HL-60/S4 treated with phorbol 12-myristate 13-acetate at 8.2 ng/mL for 4 days and 3 days (cell line): Measurements from ENCODE around the gene ARHGAP26.

ENCODE experiments used
- in situ Hi-C: fragments of 300-500 bp; cut with MboI; formaldehyde crosslinking; loops from 2 replicates; pipeline ENCODE4 v1.15.0; 2022; ENCODE audit warnings: low sequenced_read_pairs

Gene ARHGAP26

GRCh38 chr5:142769793-142770649 lies at the start of gene ARHGAP26:
Gene ARHGAP26 (plus strand): TSS chr5:142770377. CDS start chr5:142770762, 385 bp downstream.
- in situ Hi-C loops = no loop called here

DNA sequence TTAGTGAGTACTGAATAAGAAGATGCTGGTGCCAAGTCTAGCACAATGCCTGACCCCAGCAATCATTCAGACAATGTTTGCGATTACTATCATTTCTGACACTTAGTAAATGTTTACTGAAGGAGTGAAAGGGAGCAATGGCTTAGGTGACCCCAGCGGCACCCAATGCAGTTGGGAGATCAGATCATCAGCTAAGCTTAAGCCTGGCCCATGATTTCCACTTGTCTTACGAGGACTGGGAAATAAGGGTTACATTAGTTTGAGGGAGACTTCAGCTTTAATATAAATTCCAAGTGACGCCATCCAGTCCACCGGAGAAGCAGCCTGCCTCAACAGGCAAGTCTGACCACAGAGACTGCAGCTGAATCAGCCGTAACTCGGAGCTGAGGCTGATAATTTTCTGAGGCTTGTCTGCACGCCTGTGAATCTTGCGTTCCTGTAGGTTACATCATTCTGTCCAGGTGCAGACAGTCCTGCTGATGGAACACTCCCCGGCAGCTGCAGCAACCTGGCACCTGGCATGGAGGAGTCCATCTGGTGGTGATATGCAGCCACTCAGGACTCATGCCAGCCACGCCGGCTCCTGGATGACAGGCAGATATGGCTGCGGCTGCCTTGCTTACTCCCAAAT lies 49.4 kb upstream of the ARHGAP26 start:
- in situ Hi-C loops = loop anchor here (10.0 kb wide), 1 partner anchor 154 kb away; no protein-coding TSS in a partner anchor

DNA sequence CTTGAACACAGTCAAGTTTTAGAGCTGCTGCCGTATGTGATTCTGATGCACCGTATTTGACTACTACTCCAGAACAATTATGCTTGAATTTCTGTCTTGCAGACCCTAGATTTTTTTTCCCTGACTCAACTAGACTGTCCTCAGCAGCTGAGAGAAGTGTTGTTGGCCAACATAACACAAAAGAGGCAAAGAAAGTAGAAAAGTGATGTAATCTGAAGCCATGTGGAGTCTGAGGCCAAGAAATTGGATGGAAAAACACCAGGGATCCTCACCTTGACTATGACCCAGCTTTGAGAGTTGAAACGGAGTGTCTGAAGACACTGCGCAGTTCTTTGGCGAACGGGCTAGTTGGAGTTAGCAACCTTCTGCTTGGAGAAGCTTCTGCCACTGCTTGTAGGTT lies 48.0 kb upstream of the ARHGAP26 start:
- in situ Hi-C loops = loop anchor here (10.0 kb wide), 1 partner anchor 153 kb away; no protein-coding TSS in a partner anchor

- in situ Hi-C loops = loop anchor here (10.0 kb wide), 1 partner anchor 152 kb away; no protein-coding TSS in a partner anchor
Observed at GRCh38 chr5:142722896-142723295, 47.3 kb upstream of the ARHGAP26 start.

- in situ Hi-C loops = loop anchor here (10.0 kb wide), 1 partner anchor 150 kb away; no protein-coding TSS in a partner anchor
Observed at GRCh38 chr5:142724821-142725220, 45.4 kb upstream of the ARHGAP26 start.

DNA sequence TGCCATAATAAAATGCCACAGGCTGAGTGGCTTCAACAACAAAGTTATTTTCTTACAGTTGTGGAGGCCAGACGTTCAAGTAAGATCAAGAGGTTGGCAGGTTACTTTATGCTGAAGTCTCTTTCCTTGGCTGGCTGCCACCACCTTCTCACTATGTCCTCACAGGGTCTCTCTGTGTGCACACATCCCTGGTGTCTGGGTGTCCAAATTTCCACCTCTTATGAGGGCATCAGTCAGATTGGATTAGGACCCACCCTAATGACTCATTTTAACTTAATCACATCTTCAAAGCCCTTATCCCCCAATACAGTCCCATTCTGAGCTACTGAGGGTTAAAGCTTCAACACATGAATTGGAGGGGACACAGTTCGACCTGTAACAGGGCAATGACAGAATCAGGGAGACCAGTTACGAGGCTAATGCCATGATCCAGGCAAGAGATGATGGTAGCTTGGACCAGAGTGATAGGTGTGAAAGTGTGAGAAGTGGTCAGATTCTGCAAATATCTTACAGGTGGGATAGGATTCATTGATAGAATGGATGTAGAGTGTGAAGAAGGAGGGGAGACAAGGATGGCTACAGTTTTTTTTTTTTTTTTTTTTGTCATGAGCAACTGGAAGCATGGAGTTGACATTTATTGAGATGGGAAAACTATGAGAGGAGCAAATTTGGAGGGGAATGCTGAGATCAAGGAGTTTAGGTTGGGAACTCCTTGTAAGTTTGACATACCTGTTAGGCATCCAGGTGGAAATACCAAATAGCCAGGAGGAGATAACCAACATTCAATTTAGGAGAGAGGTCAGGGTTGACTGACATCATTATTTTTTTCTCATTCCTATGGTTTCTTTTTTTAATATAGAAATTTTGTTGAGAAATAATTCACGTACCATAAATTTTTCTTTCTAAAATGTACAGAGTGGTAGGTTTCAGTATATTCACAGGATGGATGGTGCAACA lies 44.7 kb upstream of the ARHGAP26 start:
- in situ Hi-C loops = loop anchor here (10.0 kb wide), 1 partner anchor 149 kb away; no protein-coding TSS in a partner anchor

GRCh38 chr5:142726188-142726731 lies 43.9 kb upstream of the ARHGAP26 start:
- in situ Hi-C loops = loop anchor here (10.0 kb wide), 1 partner anchor 149 kb away; no protein-coding TSS in a partner anchor

DNA sequence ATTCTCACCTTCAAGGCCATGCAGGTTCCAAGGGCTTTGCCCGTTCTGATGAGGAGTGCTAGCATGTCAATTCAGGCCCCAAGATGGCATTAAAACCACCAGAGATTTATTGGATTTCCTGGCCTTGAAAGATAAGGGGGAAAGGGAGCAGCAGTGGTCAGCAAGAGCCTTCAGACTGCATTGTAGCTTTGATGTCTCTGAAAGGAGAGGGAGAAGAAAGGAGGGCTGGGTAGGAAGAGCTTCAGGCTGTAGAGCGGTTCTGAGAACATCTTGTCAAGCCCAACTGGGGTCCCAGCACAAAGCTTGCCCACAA lies 42.5 kb upstream of the ARHGAP26 start:
- in situ Hi-C loops = loop anchor here (10.0 kb wide), 1 partner anchor 147 kb away; no protein-coding TSS in a partner anchor

GRCh38 chr5:142735323-142736246 lies 34.6 kb upstream of the ARHGAP26 start:
- in situ Hi-C loops = no loop called here

- in situ Hi-C loops = no loop called here
Observed at GRCh38 chr5:142736247-142736632, 33.9 kb upstream of the ARHGAP26 start.

DNA sequence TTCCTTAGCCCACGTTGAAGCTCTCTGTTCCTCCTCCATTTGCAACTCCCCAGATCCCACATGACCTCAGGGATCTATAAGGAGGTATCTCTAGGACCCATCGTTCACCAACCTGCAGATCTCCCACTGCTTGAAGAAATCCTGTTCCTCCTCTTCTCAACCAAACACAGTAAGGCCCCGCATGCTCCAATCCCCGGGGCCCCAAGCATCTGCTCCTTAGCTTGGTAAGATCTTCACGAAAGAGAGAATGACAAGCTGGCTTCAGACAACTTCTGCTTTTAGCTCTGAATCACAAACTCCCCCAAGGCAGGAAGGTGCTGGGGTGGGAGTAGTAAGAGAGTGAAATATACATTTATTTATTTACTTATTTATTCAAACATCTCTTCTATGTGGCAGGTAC lies 33.0 kb upstream of the ARHGAP26 start:
- in situ Hi-C loops = no loop called here

DNA sequence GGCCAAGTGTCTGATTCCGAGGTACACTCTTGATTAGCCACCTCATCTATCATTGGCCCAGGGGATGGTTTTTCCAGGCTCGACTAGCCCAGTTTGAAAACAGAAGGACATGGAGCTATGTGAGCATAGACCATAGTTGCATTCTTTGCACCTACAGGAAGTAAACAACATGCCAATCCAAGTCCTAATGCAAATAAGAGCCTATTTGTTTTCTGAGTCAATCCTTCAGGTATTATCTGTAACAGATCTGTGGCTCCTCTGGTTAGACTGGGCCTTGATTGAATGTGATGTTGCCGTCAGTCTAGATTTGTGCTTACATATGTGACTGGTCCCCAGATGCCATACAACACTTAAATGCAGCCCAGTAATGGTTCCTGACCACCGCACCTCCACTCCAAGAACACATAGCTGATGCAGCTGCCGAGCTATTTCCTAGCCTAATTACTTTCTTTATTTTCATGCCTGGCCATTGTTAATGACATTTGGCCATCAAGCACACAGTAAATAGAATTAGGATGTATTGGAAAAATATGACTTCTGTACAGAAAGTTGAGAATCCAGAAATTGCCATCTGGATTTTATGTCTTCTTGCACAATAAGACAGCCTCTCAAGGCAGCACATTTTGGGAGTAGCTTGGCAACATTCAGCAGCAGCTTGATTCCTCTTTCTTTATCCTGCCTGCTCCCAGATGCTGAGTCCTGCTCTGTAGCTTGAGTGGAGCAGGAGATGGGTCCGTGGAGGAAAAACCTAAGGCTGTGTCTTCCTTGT lies 29.5 kb upstream of the ARHGAP26 start:
- in situ Hi-C loops = no loop called here

- in situ Hi-C loops = no loop called here
Observed at GRCh38 chr5:142743592-142744441, 26.4 kb upstream of the ARHGAP26 start.

- in situ Hi-C loops = no loop called here
Observed at GRCh38 chr5:142745268-142745667, 24.9 kb upstream of the ARHGAP26 start.

- in situ Hi-C loops = no loop called here
Observed at GRCh38 chr5:142746532-142747433, 23.4 kb upstream of the ARHGAP26 start.

GRCh38 chr5:142748132-142748531 lies 22.0 kb upstream of the ARHGAP26 start:
- in situ Hi-C loops = no loop called here
